Trophoblast cell (in vitro differentiated cells and primary cell): ENCODE data around the gene MAB21L4.

Experiments
- DNase-seq, 2 donors: peaks; one replicate each; pipeline ENCODE4 v3.0.0-alpha.2; 2016
- H2AFZ ChIP-seq: 2 replicates; pipeline ENCODE4 v1.6.1; 2013; ENCODE audit warnings: low read length, moderate library complexity, mild to moderate bottlenecking; ENCODE audit not compliant: insufficient read depth, poor library complexity
- H2AK5ac ChIP-seq: 2 replicates; pipeline ENCODE4 v1.6.1; 2013; ENCODE audit warnings: mild to moderate bottlenecking, low read length
- H2BK120ac ChIP-seq: 2 replicates; pipeline ENCODE4 v1.6.1; 2013; ENCODE audit warnings: low read length, mild to moderate bottlenecking, moderate library complexity; ENCODE audit not compliant: insufficient read depth, poor library complexity
- H2BK12ac ChIP-seq: 2 replicates; pipeline ENCODE4 v1.6.1; 2013; ENCODE audit warnings: mild to moderate bottlenecking, low read length, moderate library complexity
- H2BK5ac ChIP-seq: 2 replicates; pipeline ENCODE4 v1.6.1; 2013; ENCODE audit warnings: low read length, low read depth, moderate library complexity, mild to moderate bottlenecking; ENCODE audit not compliant: poor library complexity
- H3K14ac ChIP-seq: 2 replicates; pipeline ENCODE4 v1.6.1; 2013; ENCODE audit warnings: mild to moderate bottlenecking, low read length
- H3K18ac ChIP-seq: 2 replicates; pipeline ENCODE4 v1.6.1; 2013; ENCODE audit warnings: mild to moderate bottlenecking, low read length
- H3K23ac ChIP-seq: 2 replicates; pipeline ENCODE4 v1.6.1; 2013; ENCODE audit warnings: low read length
- H3K27ac ChIP-seq: 2 replicates; pipeline ENCODE4 v1.5.1; 2013; ENCODE audit warnings: low read depth, mild to moderate bottlenecking, inconsistent platforms, low read length, moderate library complexity
- H3K27me3 ChIP-seq: 2 replicates; pipeline ENCODE4 v1.6.1; 2013; ENCODE audit warnings: inconsistent platforms, mild to moderate bottlenecking, low read length, moderate library complexity; ENCODE audit not compliant: insufficient read depth
- H3K36me3 ChIP-seq, 2 experiments: 1 replicate in 1 of 2; 2 replicates in 1 of 2; pipeline ENCODE4 v1.6.1; 2013; ENCODE audit warnings: low read length in 2 of 2, mild to moderate bottlenecking in 2 of 2, moderate library complexity in 1 of 2; ENCODE audit not compliant: insufficient read depth in 2 of 2, control insufficient read depth in 1 of 2
- H3K4ac ChIP-seq: 2 replicates; pipeline ENCODE4 v1.6.1; 2013; ENCODE audit warnings: low read depth, mild to moderate bottlenecking, low read length, moderate library complexity
- H3K4me1 ChIP-seq, 2 experiments: 1 replicate in 1 of 2; 2 replicates in 1 of 2; pipeline ENCODE4 v1.6.1; 2013; ENCODE audit warnings: low read length in 2 of 2, mild to moderate bottlenecking in 2 of 2, moderate library complexity in 1 of 2; ENCODE audit not compliant: insufficient read depth in 2 of 2, control insufficient read depth in 1 of 2
- H3K4me2 ChIP-seq: 2 replicates; pipeline ENCODE4 v1.6.1; 2013; ENCODE audit warnings: inconsistent platforms, mild to moderate bottlenecking, low read length, moderate library complexity
- H3K4me3 ChIP-seq: 2 replicates; pipeline ENCODE4 v1.5.1; 2013; ENCODE audit warnings: mild to moderate bottlenecking, low read depth, low read length, inconsistent platforms
- H3K79me1 ChIP-seq: one replicate; pipeline ENCODE4 v1.6.1; 2013; ENCODE audit warnings: low read length
- H3K79me2 ChIP-seq: 2 replicates; pipeline ENCODE4 v1.6.1; 2013; ENCODE audit warnings: low read length, mild to moderate bottlenecking; ENCODE audit not compliant: control insufficient read depth, insufficient read depth, poor library complexity
- H3K9ac ChIP-seq: 2 replicates; pipeline ENCODE4 v1.6.1; 2013; ENCODE audit warnings: mild to moderate bottlenecking, low read length
- H3K9me3 ChIP-seq: 2 replicates; pipeline ENCODE4 v1.6.1; 2013; ENCODE audit warnings: low read depth, mild to moderate bottlenecking, control low read depth, inconsistent platforms, low read length; ENCODE audit not compliant: insufficient read depth
- H4K12ac ChIP-seq: 2 replicates; pipeline ENCODE4 v1.6.1; 2013; ENCODE audit warnings: low read depth, mild to moderate bottlenecking, low read length, moderate library complexity
- H4K8ac ChIP-seq: 2 replicates; pipeline ENCODE4 v1.6.1; 2013; ENCODE audit warnings: low read depth, mild to moderate bottlenecking, low read length, moderate library complexity
- H4K91ac ChIP-seq: one replicate; pipeline ENCODE4 v1.6.1; 2013; ENCODE audit warnings: low read depth, mild to moderate bottlenecking, low read length, moderate library complexity
- WGBS: extraction: QIAGEN DNeasy Blood & Tissue Kit; methylation state at CpG from one replicate; pipeline ENCODE4 v1.1.7; 2013; ENCODE audit warnings: missing lambda C conversion rate; ENCODE audit not compliant: insufficient read length, insufficient coverage; ENCODE audit errors: extremely low coverage; 5-methylcytosine and 5-hydroxymethylcytosine counted together

MAB21L4 gene

DNA sequence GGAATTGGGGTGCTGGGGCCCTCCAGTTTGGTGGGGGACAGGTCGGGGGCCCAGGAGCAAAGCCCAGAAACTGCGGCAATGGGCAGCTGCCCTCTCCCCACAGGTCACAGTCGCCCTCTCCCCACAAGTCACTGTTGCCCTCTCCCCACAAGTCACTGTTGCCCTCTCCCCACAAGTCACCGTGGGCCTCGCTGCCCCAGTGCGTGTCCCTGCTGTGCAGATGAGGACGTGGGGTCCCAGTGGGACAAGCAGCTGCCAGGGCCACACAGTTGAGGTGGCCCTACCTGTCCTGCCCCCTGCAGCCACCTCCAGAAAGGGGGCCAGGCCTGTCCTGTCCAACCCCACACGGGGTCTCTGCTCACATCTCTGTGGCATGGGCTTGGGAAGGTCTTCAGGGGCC is 40.3 kb downstream of the MAB21L4 start:
- Histone ChIP-seq H3K4me1 (no peaks in the 10 kb centered on the region), H3K79me1 (no peaks in the 10 kb centered on the region), H3K27ac (no peak overlapping the region), H2BK12ac (no peak overlapping the region), H4K91ac (no peak overlapping the region), H3K4me3 (no peak overlapping the region), H3K9me3 (peaks cover 10% of the 10 kb centered on the region), H4K8ac (no peak overlapping the region), H2BK5ac (no peak overlapping the region), H3K4me2 (no peak overlapping the region), H3K14ac (no peak overlapping the region), H3K4ac (no peak overlapping the region), H3K27me3 (no peaks in the 10 kb centered on the region), H3K23ac (no peak overlapping the region), H4K12ac (no peak overlapping the region), H3K36me3 (no peaks in the 10 kb centered on the region), H2AFZ (no peak overlapping the region), H2BK120ac (no peak overlapping the region), H3K9ac (no peak overlapping the region), H3K79me2 (no peaks in the 10 kb centered on the region), H3K18ac (no peak overlapping the region), H2AK5ac (no peak overlapping the region)
- no CpG with 5 or more reads among the region's 8 CpGs for WGBS
- no peak for DNase-seq

DNA sequence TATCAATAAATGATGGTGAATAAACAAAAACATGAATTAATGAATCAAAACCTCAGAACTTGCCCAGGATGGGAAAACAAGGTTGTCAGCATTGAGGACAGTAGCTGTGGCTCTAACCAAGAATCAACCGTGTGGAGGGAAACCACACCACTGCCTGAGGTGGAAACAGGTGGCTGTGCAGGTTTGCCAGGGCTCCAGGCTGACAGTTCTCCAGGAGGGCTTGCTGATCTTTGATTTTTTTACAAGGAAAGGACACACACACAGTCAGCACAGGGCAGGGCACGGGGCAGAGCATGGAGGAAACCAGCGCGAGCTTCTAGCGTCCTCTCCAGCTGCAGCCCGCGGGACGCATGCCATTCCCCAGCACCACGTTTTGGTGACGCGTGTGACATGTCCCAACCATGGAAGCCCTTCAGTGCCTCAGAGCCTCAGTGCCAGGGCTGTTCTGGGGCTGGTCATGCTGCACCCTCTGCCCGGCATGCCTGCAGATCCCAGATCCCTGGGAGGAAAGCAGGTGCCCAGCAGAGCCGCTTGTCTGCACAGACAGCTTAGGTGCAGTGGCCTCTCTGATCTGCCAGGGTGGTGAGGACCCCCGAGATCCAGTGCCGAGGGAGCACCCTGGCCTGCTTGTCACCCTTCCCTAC is 43.2 kb downstream of the MAB21L4 start:
- H3K4me1 ChIP-seq: no peaks in the 10 kb centered on the region
- H3K79me2 ChIP-seq: no peaks in the 10 kb centered on the region
- H3K79me1 ChIP-seq: no peaks in the 10 kb centered on the region
- H4K8ac ChIP-seq: no peak overlapping the region
- no peak overlapping the region for H2BK120ac ChIP-seq
- no peak overlapping the region for H3K23ac ChIP-seq
- no peak overlapping the region for H2AK5ac ChIP-seq
- WGBS: no CpG with 5 or more reads among the region's 15 CpGs
- H4K12ac ChIP-seq: no peak overlapping the region
- H2BK5ac ChIP-seq: no peak overlapping the region
- no peak overlapping the region for H3K4me2 ChIP-seq
- H3K27me3 ChIP-seq: no peaks in the 10 kb centered on the region
- no peak overlapping the region for H2BK12ac ChIP-seq
- no peak overlapping the region for H3K14ac ChIP-seq
- DNase-seq: peak in 1 of 2 donors; percentile 17
- H3K9me3 ChIP-seq: peaks cover 12% of the 10 kb centered on the region
- no peak overlapping the region for H3K18ac ChIP-seq
- H3K4me3 ChIP-seq: no peak overlapping the region
- no peak overlapping the region for H4K91ac ChIP-seq
- H3K4ac ChIP-seq: no peak overlapping the region
- H3K9ac ChIP-seq: no peak overlapping the region
- H3K36me3 ChIP-seq: no peaks in the 10 kb centered on the region
- no peak overlapping the region for H2AFZ ChIP-seq
- no peak overlapping the region for H3K27ac ChIP-seq

DNA sequence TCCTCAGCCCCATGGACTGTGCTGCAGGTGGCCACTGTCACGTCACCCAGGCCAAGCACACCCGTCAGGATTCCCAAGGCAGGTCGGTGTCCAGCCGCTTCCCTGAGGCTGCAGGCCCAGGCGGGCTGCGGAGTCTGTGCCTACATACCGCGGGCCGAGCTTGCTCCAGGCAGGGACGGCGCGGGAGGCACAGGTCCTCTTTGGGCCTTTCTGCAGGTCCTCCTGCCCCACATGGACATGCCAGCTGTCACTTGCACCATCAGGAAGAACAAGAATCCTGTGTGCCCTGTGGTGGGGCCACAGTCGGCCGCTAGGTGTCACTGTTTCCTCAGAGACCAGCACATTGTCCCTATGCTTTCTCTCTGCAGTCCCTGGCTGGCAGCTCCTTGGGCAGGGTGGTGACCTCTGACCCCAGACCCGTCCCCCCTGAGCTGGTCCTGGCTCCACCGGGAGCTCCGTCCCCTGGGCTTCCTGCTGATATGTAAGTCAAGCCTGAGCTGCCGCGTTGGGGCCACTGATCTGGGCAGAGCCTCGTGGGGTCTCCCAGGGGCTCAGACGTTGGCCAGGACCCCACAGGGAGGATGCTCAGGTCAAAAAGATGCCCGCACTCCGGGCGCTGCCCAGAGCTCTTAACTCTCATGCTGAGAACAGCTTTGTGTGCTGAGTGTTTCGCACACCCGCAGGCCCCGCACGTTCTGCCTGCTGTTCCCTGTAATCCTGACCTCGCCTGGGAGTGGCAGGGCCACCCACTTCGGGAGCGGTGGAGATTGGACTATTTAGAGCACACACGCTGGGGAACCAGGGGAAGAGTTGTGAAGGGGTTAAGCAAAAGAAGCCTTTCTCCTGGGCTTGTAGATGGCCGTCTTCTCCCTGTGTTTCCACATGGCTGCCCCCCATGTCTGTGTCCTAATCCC is 44.6 kb downstream of the MAB21L4 start:
- H4K91ac ChIP-seq: no peak overlapping the region
- H3K79me1 ChIP-seq: no peaks in the 10 kb centered on the region
- H4K12ac ChIP-seq: no peak overlapping the region
- H3K9me3 ChIP-seq: peaks cover 13% of the 10 kb centered on the region
- WGBS: no CpG with 5 or more reads among the region's 33 CpGs
- H3K79me2 ChIP-seq: no peaks in the 10 kb centered on the region
- H2BK120ac ChIP-seq: no peak overlapping the region
- no peak overlapping the region for H3K14ac ChIP-seq
- no peak overlapping the region for H3K4me2 ChIP-seq
- H4K8ac ChIP-seq: no peak overlapping the region
- no peak overlapping the region for H3K18ac ChIP-seq
- H3K4ac ChIP-seq: no peak overlapping the region
- H3K27me3 ChIP-seq: no peaks in the 10 kb centered on the region
- no peaks in the 10 kb centered on the region for H3K4me1 ChIP-seq
- no peak overlapping the region for H3K27ac ChIP-seq
- H2BK12ac ChIP-seq: no peak overlapping the region
- H2AFZ ChIP-seq: no peak overlapping the region
- no peak overlapping the region for H3K9ac ChIP-seq
- no peak overlapping the region for H3K23ac ChIP-seq
- no peak overlapping the region for H2AK5ac ChIP-seq
- H3K36me3 ChIP-seq: no peaks in the 10 kb centered on the region
- peak; percentile 71 to 90 for DNase-seq
- no peak overlapping the region for H2BK5ac ChIP-seq
- H3K4me3 ChIP-seq: no peak overlapping the region

DNA sequence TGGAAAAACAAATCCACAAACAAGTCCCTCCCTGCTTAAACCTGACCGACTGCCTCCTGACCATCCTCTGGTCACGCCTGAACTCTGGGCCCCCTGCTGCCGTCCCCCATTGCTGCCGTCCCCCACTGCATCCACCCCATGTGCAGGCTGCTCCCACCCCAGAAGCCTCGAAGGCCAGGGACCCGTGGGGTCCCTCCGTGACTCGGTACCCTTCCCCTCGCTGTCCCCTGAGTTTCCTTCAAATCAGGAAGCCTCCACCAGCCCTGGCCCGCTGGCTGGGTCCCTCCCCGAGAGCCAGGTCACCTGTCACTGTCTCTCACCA is 45.2 kb downstream of the MAB21L4 start:
- Histone ChIP-seq H3K14ac (no peak overlapping the region), H2AK5ac (no peak overlapping the region), H3K4me2 (no peak overlapping the region), H4K8ac (no peak overlapping the region), H3K27me3 (no peaks in the 10 kb centered on the region), H3K4ac (no peak overlapping the region), H2BK120ac (no peak overlapping the region), H3K18ac (no peak overlapping the region), H3K4me1 (no peaks in the 10 kb centered on the region), H4K91ac (no peak overlapping the region), H2BK12ac (no peak overlapping the region), H2BK5ac (no peak overlapping the region), H3K79me2 (no peaks in the 10 kb centered on the region), H3K9me3 (peaks cover 13% of the 10 kb centered on the region), H3K79me1 (no peaks in the 10 kb centered on the region), H3K36me3 (no peaks in the 10 kb centered on the region), H3K9ac (no peak overlapping the region), H2AFZ (no peak overlapping the region), H3K27ac (no peak overlapping the region), H4K12ac (no peak overlapping the region), H3K4me3 (no peak overlapping the region), H3K23ac (no peak overlapping the region)
- WGBS: no CpG with 5 or more reads among the region's 11 CpGs
- DNase-seq: no peak
